NCI-H345 treated with DMSO at 0.1 percent for 48 hours (cell line): ENCODE measurements around the gene MUSK.
"Not testable (repeated sequence)": the region's sequence is repeated elsewhere in the genome, so short reads cannot be mapped to it uniquely, and the experiment has no call there.

Experiments used
- DNase-seq: peaks from one replicate; lab custom pipeline; 2025; ENCODE audit not compliant: unreplicated experiment; lab: John Stamatoyannopoulos, UW

Gene MUSK

DNA sequence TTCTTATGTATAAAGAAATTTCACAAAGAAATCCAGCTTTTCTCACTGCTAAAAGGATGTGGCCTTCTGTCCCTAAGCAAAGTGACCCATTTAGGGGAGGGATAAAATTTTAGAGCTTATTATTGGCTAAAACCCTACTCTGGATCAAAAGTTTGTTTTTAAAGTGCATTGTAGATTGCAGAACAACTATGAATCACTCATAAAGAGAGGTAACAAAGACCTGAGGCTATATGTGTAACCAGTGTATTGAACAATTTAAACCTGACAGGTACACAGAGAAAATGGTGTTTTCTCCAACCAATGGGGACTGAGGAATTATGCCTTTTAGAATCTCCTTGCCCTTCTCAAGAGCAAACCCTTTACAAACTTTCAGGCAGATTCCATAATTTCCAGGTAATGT lies 86.6 kb downstream of the MUSK start:
- DNase-seq, result no peak

- no peak for DNase-seq
Observed at GRCh38 chr9:110758201-110758600, 89.6 kb downstream of the MUSK start.

DNA sequence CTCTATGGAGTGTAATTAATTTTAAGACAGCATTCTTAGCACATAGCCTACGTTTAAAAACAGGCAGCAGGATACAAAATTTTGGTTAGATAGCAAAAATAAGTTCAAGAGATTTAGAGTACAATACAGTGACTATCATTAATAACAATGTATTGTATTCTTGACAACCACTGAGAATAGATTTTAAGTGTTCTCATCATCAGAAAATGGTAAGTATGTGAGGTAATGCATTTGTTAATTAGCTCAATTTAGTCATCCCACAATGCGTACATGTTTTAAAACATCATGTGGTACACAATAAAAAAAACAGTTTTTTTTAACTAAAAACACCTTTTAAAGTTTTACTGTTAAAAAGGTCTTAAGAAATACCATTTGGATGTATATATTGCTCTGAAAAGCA lies 94.2 kb downstream of the MUSK start:
- no peak for DNase-seq

- DNase-seq, result no peak
Observed at GRCh38 chr9:110763568-110763967, 95.0 kb downstream of the MUSK start.

- no peak for DNase-seq
Observed at GRCh38 chr9:110764006-110764405, 95.4 kb downstream of the MUSK start.

DNA sequence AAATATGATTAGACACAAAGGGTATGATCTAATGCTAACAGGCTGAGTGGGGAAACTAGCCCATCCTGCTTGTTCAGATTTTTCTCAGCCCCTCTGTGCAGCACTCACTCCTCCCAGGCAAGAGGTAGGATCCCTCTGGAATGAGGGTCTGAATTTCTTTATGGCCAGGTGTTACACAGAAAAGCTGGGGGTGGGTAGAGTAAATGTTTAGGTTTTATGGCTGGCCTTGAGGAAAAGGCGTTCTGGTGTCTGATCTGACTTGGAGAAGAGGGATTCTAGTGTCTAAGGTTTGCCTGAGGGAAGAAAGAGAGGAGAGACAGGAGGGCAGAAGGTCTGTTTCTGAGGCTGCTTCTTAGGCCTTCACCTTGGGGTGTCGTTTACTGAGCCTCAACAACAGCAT lies 97.3 kb downstream of the MUSK start:
- DNase-seq, result no peak

- DNase-seq, result no peak
Observed at GRCh38 chr9:110767559-110768063, 99.0 kb downstream of the MUSK start.

- DNase-seq, result no peak
Observed at GRCh38 chr9:110768886-110769285, 100.3 kb downstream of the MUSK start.

DNA sequence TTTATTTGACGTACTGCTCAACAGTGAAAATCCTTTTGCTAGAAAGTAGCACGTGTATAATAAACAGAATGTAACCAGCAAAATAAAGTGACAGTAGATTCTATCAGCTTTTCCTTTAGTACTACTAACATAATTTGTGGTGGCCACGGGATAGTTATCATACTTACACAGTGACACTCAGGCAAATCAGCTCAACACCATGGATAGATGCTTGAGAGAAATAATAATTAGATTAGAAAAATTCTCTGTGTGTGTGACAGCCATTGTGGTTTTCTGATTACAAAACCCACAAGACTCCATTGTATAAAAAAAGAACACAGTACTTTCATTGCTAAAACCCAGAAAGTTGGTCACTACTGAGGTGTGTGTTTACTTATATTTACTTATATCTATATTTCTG lies 101.1 kb downstream of the MUSK start:
- no peak for DNase-seq

DNA sequence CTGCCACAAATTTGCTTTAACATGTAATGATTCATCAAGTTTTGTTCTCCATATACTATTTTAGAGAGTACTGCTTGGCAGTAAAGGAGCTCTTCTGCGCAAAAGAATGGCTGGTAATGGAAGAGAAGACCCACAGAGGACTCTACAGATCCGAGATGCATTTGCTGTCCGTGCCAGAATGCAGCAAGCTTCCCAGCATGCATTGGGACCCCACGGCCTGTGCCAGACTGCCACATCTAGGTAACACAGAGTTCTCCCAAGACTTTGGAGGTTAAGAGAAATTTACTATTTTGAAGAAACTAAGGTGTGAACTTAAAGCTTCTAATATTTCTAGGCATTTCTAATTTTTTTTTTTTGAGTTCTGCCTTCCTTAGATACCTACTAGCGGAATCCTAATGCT lies 107.1 kb downstream of the MUSK start:
- no peak for DNase-seq

DNA sequence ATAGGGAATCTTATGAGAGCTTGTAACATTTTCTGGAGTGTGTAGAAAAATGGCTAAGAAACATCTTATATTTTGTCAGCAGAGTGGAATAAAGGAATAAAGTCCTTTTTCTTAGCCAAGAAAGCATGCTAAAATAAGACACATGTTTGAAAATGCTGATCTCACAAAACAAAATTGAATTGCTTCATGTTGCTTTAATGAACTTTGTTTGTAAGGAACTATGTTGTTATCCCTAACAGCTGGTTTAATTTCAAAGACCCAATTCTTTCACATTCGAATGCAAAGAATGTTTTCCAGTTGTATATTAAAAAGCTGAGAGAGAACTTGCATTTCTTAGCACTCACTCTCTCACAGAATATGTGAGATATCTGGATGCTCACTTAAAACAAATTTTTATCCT lies 107.6 kb downstream of the MUSK start:
- no peak for DNase-seq

- DNase-seq, result no peak
Observed at GRCh38 chr9:110777196-110777875, 108.7 kb downstream of the MUSK start.

GRCh38 chr9:110777876-110778215 lies 109.3 kb downstream of the MUSK start:
- DNase-seq, result no peak

DNA sequence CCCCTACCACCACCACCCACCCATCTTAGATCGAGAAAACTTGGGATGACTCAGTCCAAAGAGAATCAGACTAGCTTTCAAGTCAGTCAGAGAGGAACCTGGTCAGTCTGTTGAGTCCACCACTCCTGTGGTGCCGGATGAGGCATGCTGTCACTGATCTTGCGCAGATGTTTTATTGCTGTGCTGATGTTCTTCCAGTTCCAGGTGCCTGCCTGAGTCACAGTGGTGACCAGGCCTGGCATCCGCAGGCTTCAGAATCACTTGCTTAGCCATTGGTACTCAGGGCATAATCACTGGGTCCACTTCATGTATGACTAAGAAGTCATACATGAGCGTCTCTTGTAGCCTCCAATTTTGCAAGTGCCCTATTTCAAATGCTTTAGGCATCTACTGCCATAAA lies 114.1 kb downstream of the MUSK start:
- no peak for DNase-seq

DNA sequence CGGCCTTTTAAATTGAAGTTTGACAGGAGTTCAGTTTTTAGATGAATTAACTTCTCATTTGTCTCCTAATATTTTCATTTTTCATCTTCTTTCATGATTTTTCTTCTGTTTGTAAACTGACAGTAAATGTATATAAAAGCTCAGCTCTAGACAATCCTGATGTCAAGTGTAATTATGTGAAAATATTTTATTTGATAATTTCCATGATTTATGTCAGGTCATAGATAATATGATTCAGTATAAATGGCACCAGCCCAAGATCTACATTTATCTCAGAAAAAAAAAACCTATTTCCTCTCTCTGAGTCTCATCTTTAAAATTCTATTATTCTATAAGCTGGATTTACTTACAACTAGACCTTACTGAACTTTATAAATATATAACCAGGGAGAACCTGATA lies 115.7 kb downstream of the MUSK start:
- no peak for DNase-seq

DNA sequence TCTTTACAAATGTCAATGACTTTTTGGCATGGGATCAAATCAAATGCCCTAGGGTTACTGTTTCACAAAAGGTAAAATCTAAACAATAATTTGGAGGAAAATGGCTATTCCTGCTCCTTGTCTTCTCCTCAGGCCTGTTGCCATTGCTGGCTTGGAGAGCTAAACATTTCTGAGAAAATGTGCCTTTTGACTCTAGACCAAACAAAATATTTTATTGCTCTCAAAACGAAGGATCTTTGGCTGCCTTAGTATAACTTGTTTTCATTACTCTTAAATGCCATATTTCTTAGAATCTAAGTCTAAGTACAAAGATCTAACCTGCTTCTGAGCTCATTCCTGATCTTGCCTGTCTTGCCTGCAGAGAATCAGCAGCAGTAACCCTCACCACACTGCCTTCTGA lies 116.6 kb downstream of the MUSK start:
- no peak for DNase-seq

GRCh38 chr9:110788396-110788795 lies 119.8 kb downstream of the MUSK start:
- not testable (repeated sequence) for DNase-seq

DNA sequence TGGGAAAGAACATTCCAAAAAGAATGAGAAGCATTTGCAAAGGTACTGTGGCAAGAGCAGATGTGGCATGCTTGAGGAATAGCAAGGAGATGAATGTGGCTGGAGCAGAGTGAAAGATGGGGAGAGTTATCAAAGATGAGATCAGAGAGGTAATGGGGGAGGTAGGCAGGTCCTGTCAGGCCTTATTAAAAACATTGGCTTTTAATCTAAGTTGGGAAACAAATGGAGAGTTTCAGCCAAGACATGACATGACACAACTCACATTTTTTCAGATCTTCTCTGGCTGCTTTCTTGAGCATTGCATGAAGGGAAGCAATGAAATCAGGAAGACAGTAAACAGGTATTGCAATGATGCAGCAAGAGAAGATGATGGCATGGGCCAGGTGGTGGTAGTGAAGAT lies 120.3 kb downstream of the MUSK start:
- no peak for DNase-seq

DNA sequence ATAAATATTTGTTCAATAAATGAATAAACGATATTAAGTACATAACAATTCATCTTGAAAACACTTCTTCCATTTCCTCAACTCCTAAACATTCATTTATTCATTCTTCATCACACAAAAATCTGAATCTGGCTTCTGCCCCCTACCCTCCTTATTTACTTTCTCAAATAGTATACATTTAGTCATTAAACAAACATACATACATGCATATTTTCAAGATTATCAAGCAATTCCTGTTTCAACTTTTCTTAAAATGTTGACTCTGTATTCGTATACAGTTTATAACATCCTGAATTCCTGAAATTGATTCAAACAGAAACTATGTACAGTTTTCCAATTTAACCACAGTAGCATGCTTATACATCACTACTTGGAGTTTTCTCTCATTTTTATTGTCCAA lies 129.0 kb downstream of the MUSK start:
- no peak for DNase-seq

DNA sequence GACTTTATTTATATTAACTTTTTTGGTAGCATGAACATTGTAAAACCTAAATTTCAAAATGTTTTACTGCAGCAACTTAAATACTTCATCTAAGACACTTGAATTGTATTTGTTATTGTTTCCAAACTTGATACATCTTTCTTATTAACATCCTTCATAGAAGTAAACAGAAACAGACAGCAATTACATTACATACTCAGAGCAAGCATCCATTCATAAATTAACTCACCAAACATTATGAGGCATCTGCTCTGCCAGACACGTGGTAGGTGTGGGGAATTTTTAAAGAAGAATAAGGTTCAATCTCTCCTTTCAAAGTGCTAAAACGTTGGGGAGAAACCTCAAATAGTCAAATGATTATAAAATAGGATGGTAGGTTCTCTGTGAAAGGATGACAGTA lies 130.8 kb downstream of the MUSK start:
- no peak for DNase-seq

DNA sequence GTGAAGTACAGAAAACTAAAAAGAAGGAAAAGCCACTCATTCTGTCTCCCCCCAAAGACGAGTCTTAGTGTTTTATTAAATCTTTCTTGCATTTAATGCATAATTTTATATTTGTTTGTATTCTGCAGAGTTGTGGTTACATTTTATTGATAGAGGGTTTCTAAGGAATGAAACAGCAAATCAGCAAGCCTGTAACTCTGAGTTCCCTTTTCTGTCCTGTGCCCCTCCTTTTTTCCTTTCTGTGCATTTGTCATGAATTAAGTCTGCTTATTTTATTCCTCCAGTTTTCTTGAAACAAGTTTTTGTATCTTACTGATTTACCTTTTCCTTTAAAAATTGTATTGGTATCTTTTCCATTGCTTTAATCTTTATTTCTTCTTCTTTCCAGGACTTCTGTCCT lies 132.8 kb downstream of the MUSK start:
- DNase-seq, result no peak

DNA sequence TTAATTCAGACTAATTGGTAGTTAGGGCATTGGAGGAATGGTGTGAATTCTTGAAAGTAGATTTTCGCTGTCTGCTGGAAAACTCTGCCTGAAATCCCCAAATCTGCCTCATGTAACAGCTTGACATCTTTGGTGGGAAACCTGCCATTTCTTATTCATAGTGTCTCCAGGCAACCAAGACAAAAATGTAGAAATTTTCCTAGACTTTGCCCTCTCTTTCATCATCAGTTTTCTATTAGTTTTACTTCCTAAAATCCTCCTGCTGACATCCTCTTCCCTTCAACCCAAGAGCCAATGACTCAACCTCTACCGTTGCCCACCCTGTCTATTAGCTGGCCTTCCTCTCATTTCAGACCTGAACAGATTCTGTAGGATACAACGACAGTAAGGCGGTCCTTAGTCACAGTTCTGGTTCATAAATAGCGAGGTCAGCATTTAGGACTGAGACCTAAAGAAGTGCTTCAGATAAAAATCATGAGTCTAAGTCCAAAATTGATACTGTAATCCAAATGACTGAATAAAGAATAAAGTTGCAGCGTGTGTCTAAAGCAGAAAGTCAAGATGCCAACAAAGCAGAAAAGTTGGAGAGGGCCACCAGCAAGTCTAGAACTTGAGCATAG lies 133.9 kb downstream of the MUSK start:
- DNase-seq, result no peak

DNA sequence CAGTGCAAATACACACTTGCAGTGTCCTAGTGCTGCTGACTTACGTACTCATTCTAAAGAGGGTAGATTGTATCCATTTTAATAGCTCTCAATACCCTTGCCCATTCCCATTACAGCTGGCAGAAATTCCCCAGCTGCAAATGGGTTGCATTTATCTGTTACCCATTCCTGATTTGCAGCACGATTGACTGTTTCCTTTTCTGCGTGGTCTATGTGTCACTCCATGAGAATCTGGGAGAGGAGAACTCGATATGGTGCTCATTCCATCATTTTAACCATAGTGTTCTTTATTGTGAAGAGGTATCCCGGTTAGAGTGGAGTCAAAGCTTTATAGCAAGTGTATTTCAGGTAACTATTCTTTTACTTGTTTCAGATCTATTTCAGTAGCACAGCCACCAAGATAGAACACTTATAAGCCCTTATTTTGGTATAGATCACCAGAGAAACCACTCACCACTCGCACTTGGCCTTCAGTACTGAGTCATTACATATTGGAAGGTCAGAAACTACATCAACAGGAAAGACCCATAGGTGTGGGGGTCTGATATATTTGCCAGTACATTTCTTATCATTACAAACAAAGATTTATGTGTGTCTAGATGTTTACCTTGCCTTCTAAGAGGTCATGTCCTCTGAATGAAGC lies 139.5 kb downstream of the MUSK start:
- no peak for DNase-seq
